GM19372 (cell line): Measurements from ENCODE around the gene DIABLO.

Source experiments
- ATAC-seq: cut with Tn5 transposase; IDR thresholded peaks from one replicate; pipeline ENCODE4 v1.9.1; 2021; ENCODE audit warnings: mild to moderate bottlenecking, low read depth, moderate library complexity; ENCODE audit not compliant: unreplicated experiment

Gene DIABLO

DNA sequence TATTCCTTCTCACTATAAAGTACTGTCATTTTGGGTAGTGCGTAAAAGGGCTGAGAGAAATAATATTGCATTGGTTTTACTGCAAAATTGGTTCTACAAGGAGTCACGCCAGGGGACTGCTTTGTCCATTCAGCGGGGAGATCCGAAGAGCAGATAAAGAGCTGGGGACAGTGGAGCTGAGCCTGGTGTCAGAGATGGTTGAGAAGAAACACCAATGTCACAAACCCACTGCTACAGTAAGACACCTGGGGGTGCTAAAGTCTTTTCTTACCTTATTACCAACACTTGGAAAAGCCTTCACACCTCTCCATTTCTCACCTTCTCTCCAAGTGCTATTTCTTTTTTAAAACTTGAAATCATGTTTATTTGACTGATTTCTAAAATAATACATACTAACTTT, 66.0 kb downstream of the DIABLO start:
- no peak for ATAC-seq

DNA sequence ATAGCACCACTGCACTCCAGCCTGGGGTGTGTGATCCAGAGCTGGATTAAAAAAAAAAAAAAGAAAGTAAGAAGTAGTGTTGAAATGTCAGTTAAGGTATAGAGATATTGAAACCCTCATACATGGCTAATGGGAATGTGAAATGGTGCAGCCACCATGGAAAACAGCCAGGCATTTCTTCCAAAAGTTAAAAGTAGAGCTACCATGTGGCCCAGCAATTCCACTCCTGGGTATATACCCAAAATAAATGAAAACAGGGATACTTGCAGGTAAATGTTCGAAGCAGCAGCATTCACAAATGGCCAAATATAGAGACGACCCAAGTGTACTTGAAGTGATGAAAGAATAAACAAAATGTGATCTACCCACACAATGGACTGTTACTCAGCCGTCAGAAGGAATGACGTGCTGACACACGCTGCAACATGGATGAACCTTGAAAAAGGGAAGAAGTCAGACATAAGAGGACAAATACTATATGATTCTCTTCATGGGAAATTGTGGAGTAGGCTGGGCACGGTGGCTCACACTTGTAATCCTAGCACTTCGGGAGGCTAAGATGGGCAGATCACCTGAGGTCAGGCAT, 67.1 kb downstream of the DIABLO start:
- no peak for ATAC-seq
